Thyroid gland (tissue), 4 donors: ENCODE data around the gene SPAG8.

Experiments
- POLR2A ChIP-seq, 2 donors: fragments of 450-650 bp; IDR thresholded peaks; one replicate each; pipeline ENCODE4 v1.6.1; 2017; ENCODE audit warnings: antibody characterized with exemption in 2 of 2, mild to moderate bottlenecking in 2 of 2, moderate library complexity in 1 of 2
- TF ChIP-seq, protein P1 (sequence below), 6 experiments: fragments of 200-600 bp in 3 of 6; fragments of 450-650 bp in 3 of 6; sonication (generic) in 3 of 6; IDR thresholded peaks; one replicate each; pipeline ENCODE4 v1.5.1; 2016 to 2019; ENCODE audit warnings: antibody characterized with exemption in 6 of 6, mild to moderate bottlenecking in 2 of 6, inconsistent platforms in 1 of 6, moderate library complexity in 1 of 6

DNA sequence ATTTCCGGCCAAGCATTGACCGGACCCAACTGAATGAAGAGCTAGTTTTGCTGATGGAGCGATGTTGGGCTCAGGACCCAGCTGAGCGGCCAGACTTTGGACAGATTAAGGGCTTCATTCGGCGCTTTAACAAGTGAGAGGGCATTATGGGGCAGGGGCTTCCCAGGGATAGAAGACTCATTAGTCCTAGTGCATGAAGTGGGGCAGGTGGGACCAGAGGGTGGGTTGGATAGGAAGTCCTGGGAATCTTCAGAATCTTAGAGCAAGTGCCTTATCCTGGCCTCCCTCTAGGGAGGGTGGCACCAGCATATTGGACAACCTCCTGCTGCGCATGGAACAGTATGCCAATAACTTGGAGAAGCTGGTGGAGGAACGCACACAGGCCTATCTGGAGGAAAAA lies 6.0 kb downstream of the SPAG8 start:
- TF ChIP-seq, protein P1, sequence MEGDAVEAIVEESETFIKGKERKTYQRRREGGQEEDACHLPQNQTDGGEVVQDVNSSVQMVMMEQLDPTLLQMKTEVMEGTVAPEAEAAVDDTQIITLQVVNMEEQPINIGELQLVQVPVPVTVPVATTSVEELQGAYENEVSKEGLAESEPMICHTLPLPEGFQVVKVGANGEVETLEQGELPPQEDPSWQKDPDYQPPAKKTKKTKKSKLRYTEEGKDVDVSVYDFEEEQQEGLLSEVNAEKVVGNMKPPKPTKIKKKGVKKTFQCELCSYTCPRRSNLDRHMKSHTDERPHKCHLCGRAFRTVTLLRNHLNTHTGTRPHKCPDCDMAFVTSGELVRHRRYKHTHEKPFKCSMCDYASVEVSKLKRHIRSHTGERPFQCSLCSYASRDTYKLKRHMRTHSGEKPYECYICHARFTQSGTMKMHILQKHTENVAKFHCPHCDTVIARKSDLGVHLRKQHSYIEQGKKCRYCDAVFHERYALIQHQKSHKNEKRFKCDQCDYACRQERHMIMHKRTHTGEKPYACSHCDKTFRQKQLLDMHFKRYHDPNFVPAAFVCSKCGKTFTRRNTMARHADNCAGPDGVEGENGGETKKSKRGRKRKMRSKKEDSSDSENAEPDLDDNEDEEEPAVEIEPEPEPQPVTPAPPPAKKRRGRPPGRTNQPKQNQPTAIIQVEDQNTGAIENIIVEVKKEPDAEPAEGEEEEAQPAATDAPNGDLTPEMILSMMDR (IDR thresholded peaks at IDR 0.05), result no peak
- TF ChIP-seq POLR2A (IDR thresholded peaks at IDR 0.05), result no peak
